Measurements from ENCODE around the gene OR10V1.
"Not testable (repeated sequence)": the region's sequence is repeated elsewhere in the genome, so short reads cannot be mapped to it uniquely, and the experiment has no call there.

The OR10V1 gene

GRCh38 chr11:59708537-59708936, 5.1 kb downstream of the OR10V1 start:
- no peak overlapping the region for H3K27ac ChIP-seq

GRCh38 chr11:59707371-59707770, 6.3 kb downstream of the OR10V1 start:
- Histone ChIP-seq H3K36me3 (no peaks in the 10 kb centered on the region), H3K4me3 (ENCODE audit: low read depth, low read length) (no peak overlapping the region), H3K27me3 (ENCODE audit: insufficient read depth, low read depth, severe bottlenecking) (no peaks in the 10 kb centered on the region), H3K27ac (no peak overlapping the region), H3K9me3 (ENCODE audit: severe bottlenecking) (peaks cover 2% of the 10 kb centered on the region)
- TF ChIP-seq CTCF (IDR thresholded peaks at IDR 0.05; ENCODE audit: low read depth, low read length) = no peak
- DNase-seq = no peak

More at GRCh38 chr11:59708537-59708936, 5.1 kb downstream of the OR10V1 start:
- no peak for TF ChIP-seq CTCF (IDR thresholded peaks at IDR 0.05; ENCODE audit: low read depth, low read length)
- no peak for DNase-seq
- Histone ChIP-seq H3K9me3 (ENCODE audit: severe bottlenecking) (peaks cover 2% of the 10 kb centered on the region), H3K4me3 (ENCODE audit: low read depth, low read length) (no peak overlapping the region), H3K27me3 (ENCODE audit: insufficient read depth, low read depth, severe bottlenecking) (no peaks in the 10 kb centered on the region), H3K36me3 (no peaks in the 10 kb centered on the region)

GRCh38 chr11:59706518-59707285, 6.9 kb downstream of the OR10V1 start:
- H3K4me3 ChIP-seq (ENCODE audit: low read depth, low read length) = no peak overlapping the region
- H3K36me3 ChIP-seq = no peaks in the 10 kb centered on the region
- peaks cover 2% of the 10 kb centered on the region for H3K9me3 ChIP-seq (ENCODE audit: severe bottlenecking)
- DNase-seq = no peak
- H3K27me3 ChIP-seq (ENCODE audit: insufficient read depth, low read depth, severe bottlenecking) = no peaks in the 10 kb centered on the region
- no peak overlapping the region for H3K27ac ChIP-seq
- no peak for TF ChIP-seq CTCF (IDR thresholded peaks at IDR 0.05; ENCODE audit: low read depth, low read length)

GRCh38 chr11:59705294-59705693, 8.4 kb downstream of the OR10V1 start:
- H3K9me3 ChIP-seq (ENCODE audit: severe bottlenecking) = peaks cover 2% of the 10 kb centered on the region
- no peak overlapping the region for H3K4me3 ChIP-seq (ENCODE audit: low read depth, low read length)
- no peak overlapping the region for H3K27ac ChIP-seq
- TF ChIP-seq CTCF (IDR thresholded peaks at IDR 0.05; ENCODE audit: low read depth, low read length) = no peak
- no peaks in the 10 kb centered on the region for H3K36me3 ChIP-seq
- no peaks in the 10 kb centered on the region for H3K27me3 ChIP-seq (ENCODE audit: insufficient read depth, low read depth, severe bottlenecking)
- DNase-seq = no peak

- H3K36me3 ChIP-seq; H3K9me3 ChIP-seq (ENCODE audit: severe bottlenecking); H3K4me3 ChIP-seq (ENCODE audit: low read depth, low read length); H3K27ac ChIP-seq; DNase-seq; H3K27me3 ChIP-seq (ENCODE audit: insufficient read depth, low read depth, severe bottlenecking): not testable (repeated sequence)
Observed at GRCh38 chr11:59703515-59703914, 10.1 kb downstream of the OR10V1 start.

GRCh38 chr11:59700157-59700556, 13.5 kb downstream of the OR10V1 start:
- not testable (repeated sequence) for DNase-seq; H3K27me3 ChIP-seq (ENCODE audit: insufficient read depth, low read depth, severe bottlenecking); H3K36me3 ChIP-seq; H3K9me3 ChIP-seq (ENCODE audit: severe bottlenecking); H3K27ac ChIP-seq; H3K4me3 ChIP-seq (ENCODE audit: low read depth, low read length)

- no peaks in the 10 kb centered on the region for H3K27me3 ChIP-seq (ENCODE audit: insufficient read depth, low read depth, severe bottlenecking)
- H3K4me3 ChIP-seq (ENCODE audit: low read depth, low read length) = no peak overlapping the region
- TF ChIP-seq CTCF (IDR thresholded peaks at IDR 0.05; ENCODE audit: low read depth, low read length) = no peak
- H3K36me3 ChIP-seq = no peaks in the 10 kb centered on the region
- H3K9me3 ChIP-seq (ENCODE audit: severe bottlenecking) = no peaks in the 10 kb centered on the region
- DNase-seq = no peak
- H3K27ac ChIP-seq = no peak overlapping the region
Observed at GRCh38 chr11:59698506-59698905, 15.1 kb downstream of the OR10V1 start.
